ENCODE results near the gene TMUB2.

The TMUB2 gene

GRCh38 chr17:44178133-44178532, 8.6 kb upstream of the TMUB2 start:
- FAIRE-seq (no peak), DNase-seq (ENCODE audit: insufficient read length, low spot score) (no peak)
- TF ChIP-seq CTCF (IDR thresholded peaks at IDR 0.05; ENCODE audit: insufficient read depth, missing control alignments): no peak

- FAIRE-seq (no peak), DNase-seq (ENCODE audit: insufficient read length, low spot score) (no peak)
- no peak for TF ChIP-seq CTCF (IDR thresholded peaks at IDR 0.05; ENCODE audit: insufficient read depth, missing control alignments)
These were observed 3.7 kb upstream of the TMUB2 start for GRCh38 chr17:44183024-44183423.

DNA sequence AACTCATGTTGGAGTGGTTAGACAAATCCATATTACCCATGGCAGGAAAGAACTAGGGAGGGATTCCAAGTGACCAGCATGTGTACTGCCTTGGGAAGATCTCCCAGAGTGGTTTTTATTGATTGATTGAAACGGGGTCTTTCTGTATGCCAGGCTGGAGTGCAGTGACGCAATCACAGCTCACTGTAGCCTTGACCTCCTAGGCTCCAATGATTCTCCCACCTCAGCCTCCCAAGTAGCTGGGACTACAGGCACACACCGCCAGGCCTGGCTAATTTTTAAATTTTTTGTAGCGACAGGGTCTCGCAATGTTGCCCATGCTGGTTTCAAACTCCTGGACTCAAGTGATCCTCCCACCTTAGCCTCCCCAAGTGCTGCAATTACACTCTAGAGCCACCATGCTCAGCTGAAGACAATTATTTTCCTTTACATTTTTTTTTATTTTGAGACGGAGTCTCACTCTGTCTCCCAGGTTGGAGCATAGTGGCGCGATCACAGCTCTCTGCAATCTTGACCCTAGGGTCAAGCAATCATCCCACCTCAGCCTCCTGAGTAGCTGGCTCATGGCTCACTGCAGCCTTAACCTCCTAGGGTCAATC, 2.5 kb upstream of the TMUB2 start:
- DNase-seq (ENCODE audit: insufficient read length, low spot score): no peak
- no peak for TF ChIP-seq CTCF (IDR thresholded peaks at IDR 0.05; ENCODE audit: insufficient read depth, missing control alignments)
- no peak for FAIRE-seq

- FAIRE-seq (no peak), DNase-seq (ENCODE audit: insufficient read length, low spot score) (peak; percentile 66)
- TF ChIP-seq CTCF (IDR thresholded peaks at IDR 0.05; ENCODE audit: insufficient read depth, missing control alignments): no peak
These were observed 543 bp downstream of the TMUB2 start for GRCh38 chr17:44187131-44187899.

DNA sequence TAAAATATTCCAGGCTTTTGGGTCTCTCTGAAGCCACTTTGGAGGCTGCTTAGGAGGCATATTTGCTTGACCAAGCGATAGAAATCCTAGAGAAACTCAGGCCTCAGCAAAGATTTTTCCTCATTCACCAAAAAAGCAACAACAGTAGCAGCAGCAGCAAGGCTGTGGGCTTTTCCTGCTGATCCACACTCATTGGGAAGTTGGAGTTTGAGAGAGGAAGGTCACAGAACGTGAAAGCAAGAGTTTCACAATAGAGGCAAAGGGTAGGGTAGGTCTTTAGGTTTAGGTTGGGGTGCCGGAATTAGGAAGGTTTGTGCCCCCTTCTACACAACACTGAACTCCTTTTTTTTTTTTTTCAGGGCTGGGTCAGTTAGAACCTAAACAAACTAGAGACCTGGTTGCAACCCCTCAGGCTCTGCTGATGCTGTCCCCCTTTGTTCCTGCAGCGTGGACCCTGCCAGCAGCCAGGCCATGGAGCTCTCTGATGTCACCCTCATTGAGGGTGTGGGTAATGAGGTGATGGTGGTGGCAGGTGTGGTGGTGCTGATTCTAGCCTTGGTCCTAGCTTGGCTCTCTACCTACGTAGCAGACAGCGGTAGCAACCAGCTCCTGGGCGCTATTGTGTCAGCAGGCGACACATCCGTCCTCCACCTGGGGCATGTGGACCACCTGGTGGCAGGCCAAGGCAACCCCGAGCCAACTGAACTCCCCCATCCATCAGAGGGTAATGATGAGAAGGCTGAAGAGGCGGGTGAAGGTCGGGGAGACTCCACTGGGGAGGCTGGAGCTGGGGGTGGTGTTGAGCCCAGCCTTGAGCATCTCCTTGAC, 2.0 kb downstream of the TMUB2 start:
- no peak for TF ChIP-seq CTCF (IDR thresholded peaks at IDR 0.05; ENCODE audit: insufficient read depth, missing control alignments)
- no peak for FAIRE-seq

DNA sequence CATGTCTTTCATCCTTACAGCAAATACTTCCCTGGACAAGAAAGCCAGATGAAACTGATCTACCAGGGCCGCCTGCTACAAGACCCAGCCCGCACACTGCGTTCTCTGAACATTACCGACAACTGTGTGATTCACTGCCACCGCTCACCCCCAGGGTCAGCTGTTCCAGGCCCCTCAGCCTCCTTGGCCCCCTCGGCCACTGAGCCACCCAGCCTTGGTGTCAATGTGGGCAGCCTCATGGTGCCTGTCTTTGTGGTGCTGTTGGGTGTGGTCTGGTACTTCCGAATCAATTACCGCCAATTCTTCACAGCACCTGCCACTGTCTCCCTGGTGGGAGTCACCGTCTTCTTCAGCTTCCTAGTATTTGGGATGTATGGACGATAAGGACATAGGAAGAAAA, 3.7 kb downstream of the TMUB2 start:
- TF ChIP-seq CTCF (IDR thresholded peaks at IDR 0.05; ENCODE audit: insufficient read depth, missing control alignments): no peak
- FAIRE-seq: no peak
- no peak for DNase-seq (ENCODE audit: insufficient read length, low spot score)

More for the DNA sequence above, 2.0 kb downstream of the TMUB2 start:
- no peak for DNase-seq (ENCODE audit: insufficient read length, low spot score)

Measured in D721Med (cell line).